GM19372 (cell line): Measurements from ENCODE around the gene RBFOX2.
"Not testable (repeated sequence)": the region's sequence is repeated elsewhere in the genome, so short reads cannot be mapped to it uniquely, and the experiment has no call there.

Source experiments
- ATAC-seq: cut with Tn5 transposase; IDR thresholded peaks from one replicate; pipeline ENCODE4 v1.9.1; 2021; ENCODE audit warnings: mild to moderate bottlenecking, low read depth, moderate library complexity; ENCODE audit not compliant: unreplicated experiment

RBFOX2 gene

GRCh38 chr22:35802885-35803284 lies 225.7 kb downstream of the RBFOX2 start:
- no peak for ATAC-seq

- ATAC-seq, result not testable (repeated sequence)
Observed at GRCh38 chr22:35801301-35801700, 227.3 kb downstream of the RBFOX2 start.

GRCh38 chr22:35799150-35799549 lies 229.5 kb downstream of the RBFOX2 start:
- ATAC-seq, result no peak

- no peak for ATAC-seq
Observed at GRCh38 chr22:35797411-35797810, 231.2 kb downstream of the RBFOX2 start.

- ATAC-seq, result no peak
Observed at GRCh38 chr22:35795476-35795875, 233.1 kb downstream of the RBFOX2 start.

- no peak for ATAC-seq
Observed at GRCh38 chr22:35792506-35792905, 236.1 kb downstream of the RBFOX2 start.

- not testable (repeated sequence) for ATAC-seq
Observed at GRCh38 chr22:35791788-35792187, 236.8 kb downstream of the RBFOX2 start.

- no peak for ATAC-seq
Observed at GRCh38 chr22:35785181-35785923, 243.3 kb downstream of the RBFOX2 start.

- no peak for ATAC-seq
Observed at GRCh38 chr22:35784633-35785032, 244.0 kb downstream of the RBFOX2 start.

- ATAC-seq, result no peak
Observed at GRCh38 chr22:35783943-35784614, 244.5 kb downstream of the RBFOX2 start.

- no peak for ATAC-seq
Observed at GRCh38 chr22:35782504-35782903, 246.1 kb downstream of the RBFOX2 start.

GRCh38 chr22:35781898-35782297 lies 246.7 kb downstream of the RBFOX2 start:
- ATAC-seq, result no peak

GRCh38 chr22:35777335-35777975 lies 251.2 kb downstream of the RBFOX2 start:
- no peak for ATAC-seq

- ATAC-seq, result no peak
Observed at GRCh38 chr22:35775339-35775738, 253.3 kb downstream of the RBFOX2 start.

GRCh38 chr22:35769974-35770373 lies 258.6 kb downstream of the RBFOX2 start:
- no peak for ATAC-seq

- no peak for ATAC-seq
Observed at GRCh38 chr22:35766654-35767580, 261.7 kb downstream of the RBFOX2 start.

GRCh38 chr22:35761037-35761436 lies 267.6 kb downstream of the RBFOX2 start:
- ATAC-seq, result no peak

GRCh38 chr22:35758394-35758793 lies 270.2 kb downstream of the RBFOX2 start:
- no peak for ATAC-seq

GRCh38 chr22:35756722-35757121 lies 271.9 kb downstream of the RBFOX2 start:
- no peak for ATAC-seq

- ATAC-seq, result no peak
Observed at GRCh38 chr22:35754761-35755160, 273.9 kb downstream of the RBFOX2 start.

- ATAC-seq, result no peak
Observed at GRCh38 chr22:35752863-35753189, 275.8 kb downstream of the RBFOX2 start.
